Measurements from ENCODE around the gene TTC39B.

TTC39B gene

GRCh38 chr9:15220658-15221318 is 86.2 kb downstream of the TTC39B start:
- no peak for DNase-seq

GRCh38 chr9:15219546-15219945 is 87.5 kb downstream of the TTC39B start:
- no peak for DNase-seq

DNA sequence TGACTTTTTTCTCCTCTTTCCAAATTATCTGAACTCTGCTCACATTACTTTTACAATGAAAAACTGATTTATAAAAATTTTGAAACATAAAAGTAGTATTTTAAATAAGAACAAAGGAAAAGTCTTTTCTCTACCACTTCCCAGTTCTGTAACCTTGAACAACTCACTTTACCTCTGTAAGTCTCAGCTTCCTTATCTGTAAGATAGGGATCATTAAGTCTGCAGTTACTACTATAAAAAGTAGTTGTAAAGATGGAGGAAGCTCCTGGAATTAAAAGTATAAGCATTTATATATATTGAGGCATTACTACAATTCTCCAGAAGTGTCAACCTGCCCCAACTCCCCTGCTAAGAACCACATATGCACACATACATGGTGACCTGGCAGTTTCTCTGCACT is 88.0 kb downstream of the TTC39B start:
- DNase-seq: no peak

GRCh38 chr9:15213249-15213648 is 93.8 kb downstream of the TTC39B start:
- no peak for DNase-seq

DNA sequence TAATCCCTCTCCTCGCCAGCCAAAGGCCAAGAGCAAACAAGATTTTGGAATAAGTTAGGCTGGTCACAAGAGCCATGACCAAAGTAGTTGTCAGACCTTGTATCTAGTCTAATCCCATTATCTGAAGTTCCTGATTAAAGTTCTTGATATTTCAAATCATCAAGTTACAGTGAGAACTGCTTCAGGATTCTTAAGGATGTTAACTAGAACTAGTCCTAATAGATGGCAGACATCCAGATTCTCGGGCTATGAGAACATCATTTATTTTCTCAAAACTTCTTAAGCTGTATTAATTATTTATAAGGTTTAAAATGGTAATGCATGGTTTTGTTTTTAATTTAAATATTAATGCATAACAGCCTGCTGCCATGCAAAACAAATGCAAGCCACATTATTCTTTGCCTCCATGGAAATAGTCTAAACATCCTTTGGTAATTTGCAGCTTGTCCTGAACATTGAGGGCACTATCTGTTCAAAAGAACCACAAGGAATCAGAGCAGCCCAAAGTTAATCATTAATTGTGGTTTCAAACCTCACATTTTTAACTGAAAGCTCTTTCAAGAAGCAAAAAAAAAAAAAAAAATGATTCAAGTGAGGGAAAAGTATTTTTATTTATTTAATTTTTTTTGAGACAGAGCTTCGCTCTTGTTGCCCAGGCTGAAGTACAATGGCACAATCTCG is 95.1 kb downstream of the TTC39B start:
- no peak for DNase-seq

- DNase-seq: no peak
Observed at GRCh38 chr9:15211160-15211814, 95.7 kb downstream of the TTC39B start.

DNA sequence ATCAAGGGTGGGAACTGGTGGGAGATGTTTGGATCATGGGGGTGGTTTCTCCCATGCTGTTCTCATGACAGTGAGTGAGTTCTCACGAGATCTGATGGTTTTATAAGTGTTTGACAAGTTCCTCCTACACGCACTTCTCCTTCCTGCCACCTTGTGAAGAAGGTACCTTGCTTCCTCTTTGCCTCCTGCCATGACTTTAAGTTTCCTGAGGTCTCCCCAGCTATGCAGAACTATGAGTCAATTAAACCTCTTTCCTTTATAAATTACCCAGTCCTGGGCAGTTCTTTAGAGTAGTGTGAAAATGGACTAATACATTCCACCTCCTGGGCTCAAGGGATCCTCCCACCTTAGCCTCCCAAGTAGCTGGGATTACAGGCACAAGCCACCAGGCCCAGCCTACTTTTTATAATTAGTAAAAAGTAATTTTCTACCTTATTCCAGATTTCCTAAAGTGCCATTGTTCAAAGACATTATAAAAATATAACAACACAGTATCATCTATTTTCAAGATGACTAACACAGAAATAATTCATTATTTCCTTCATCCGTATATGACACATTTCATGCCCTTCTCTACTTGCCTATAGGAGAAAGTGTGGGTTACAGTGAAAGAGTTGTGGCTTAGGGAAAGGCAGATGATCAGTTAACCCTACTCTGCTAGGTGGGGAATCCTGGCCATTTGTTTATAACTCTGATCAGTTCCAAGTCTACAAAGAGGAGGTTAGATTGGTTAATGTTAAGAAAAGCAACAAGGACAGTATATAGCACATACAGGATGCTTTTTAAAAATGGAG is 99.9 kb downstream of the TTC39B start:
- DNase-seq: no peak

DNA sequence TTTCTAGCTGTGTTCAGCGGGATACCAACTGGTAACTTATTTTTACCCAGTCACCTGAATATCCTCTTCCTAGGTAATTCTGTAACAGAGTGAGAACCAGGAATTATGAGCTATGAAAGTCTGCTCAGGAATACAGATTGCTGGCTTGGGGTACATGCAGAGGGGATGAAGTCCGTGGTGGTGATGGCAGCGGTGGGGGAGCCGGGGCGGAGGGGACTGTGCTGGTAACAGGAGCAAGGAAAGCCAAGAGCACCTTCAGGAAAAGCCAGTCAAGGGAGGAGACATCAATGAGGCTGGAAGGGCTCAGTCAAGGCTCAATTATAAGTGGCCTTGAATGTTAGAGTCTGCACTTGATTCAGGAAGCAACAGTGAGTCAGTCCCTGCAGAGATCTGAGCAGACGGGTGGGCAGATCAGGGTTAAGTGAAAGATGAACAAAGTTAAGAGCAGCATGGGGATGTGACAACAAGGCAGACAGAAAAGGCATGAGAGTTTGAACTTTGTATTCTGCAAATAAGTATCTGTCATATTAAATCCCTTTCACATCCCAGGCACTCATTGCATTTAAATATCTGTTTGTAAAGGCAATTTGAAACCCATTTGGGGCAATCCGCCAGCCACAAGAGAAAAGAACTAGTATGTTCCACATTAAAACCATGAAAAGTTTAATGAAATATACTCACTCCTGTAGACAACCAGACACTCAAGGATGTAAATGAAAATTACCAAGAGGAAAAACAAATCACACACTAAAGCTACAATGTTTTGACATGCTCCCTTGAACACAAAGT is 101.2 kb downstream of the TTC39B start:
- no peak for DNase-seq

- DNase-seq: no peak
Observed at GRCh38 chr9:15203581-15203980, 103.4 kb downstream of the TTC39B start.

- DNase-seq: no peak
Observed at GRCh38 chr9:15200111-15200510, 106.9 kb downstream of the TTC39B start.

DNA sequence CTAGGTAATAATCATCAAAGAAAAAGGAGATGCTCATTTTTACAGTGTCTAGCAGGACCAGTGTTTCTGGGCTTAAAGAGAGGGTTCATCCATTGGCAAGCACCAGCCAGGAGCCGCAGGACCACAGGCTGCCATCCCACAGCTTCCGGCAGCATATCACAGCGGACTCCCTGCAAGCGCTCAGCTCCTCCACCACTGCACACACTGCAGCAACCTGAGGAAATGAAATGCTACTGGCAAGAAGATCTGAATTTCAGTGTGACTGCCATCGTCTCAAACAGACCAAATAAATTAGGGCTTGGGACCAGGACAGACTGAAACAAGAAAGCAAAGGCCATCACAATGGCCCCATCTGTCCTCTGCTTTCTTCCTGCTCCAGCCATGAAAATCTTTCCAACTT is 114.2 kb downstream of the TTC39B start:
- no peak for DNase-seq

- no peak for DNase-seq
Observed at GRCh38 chr9:15191378-15191777, 115.6 kb downstream of the TTC39B start.

GRCh38 chr9:15189481-15189880 is 117.5 kb downstream of the TTC39B start:
- DNase-seq: no peak

DNA sequence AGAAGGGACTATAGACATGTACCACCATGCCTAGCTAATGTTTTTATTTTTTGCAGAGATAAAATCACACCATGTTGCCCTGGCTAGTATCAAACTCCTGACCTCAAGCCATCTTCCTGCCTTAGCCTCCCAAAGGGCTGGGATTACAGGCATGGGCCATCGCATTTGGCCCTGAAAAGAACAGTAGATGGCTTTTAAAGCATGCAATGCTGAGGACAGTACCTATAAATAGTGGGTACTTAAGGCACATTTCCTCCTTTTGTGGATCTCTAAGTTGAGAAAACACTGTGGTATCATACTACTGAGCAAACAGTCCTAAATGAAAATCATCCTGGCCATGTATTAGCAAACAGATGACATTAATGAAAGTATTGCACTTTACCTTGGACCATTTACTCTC is 119.4 kb downstream of the TTC39B start:
- DNase-seq: no peak

DNA sequence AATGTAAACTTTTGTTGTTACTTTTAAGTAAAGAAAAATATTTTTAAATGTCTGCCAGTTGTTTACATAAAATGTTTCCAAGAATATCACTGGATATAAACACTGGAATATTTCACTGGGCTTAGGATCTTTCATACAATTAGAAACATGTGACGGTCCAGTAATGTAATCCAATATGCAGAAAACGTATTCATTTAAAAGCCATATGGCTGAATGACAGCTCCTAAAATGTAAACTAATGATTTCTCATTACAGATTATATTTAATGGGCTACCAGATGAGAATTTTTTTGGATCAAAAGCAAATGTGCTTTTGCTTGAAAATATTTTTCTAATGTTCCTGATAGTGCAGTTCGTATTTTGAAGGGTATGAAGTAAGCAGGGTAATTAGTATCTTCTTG is 124.3 kb downstream of the TTC39B start:
- no peak for DNase-seq

DNA sequence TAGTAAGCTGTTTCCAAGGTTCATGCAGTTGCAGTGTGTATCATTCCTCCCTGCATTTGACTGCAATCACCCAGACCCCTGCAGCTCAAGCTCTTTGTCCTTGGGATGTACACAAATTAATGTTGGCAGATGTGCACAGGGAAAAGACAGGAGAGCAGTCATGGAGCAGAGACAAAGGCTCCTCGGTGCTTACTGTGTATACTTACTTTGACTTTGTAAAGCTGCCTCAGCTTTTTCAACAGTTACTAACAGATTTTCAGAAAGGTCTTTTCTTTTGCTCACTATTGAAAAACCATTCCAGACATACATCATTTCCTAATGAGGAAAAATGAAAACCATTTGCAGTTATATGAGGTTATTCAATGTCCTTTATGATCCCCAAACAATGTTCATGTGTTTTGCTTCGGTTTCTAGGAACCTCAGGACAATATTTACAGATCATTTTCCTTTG is 124.9 kb downstream of the TTC39B start:
- DNase-seq: peak; percentile 58

- no peak for DNase-seq
Observed at GRCh38 chr9:15180124-15180523, 126.9 kb downstream of the TTC39B start.

DNA sequence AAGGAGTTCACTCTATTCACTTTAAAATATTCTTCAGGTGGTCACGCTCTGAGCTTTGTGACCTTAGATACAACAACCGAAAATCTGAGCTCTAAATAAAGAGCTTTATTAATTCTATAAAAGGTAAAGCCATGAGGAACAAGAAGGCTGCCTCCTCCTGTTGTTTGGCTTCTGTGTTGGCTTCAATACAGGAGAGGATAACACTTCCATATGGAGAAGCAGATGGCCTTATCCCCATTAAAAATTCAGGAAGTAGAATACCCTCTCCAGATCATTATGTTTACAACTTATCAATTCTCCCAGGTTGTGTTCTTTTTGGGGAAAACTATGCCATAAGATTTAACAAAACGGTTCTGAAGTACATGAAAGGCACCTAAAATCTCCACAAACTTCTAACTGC is 128.4 kb downstream of the TTC39B start:
- DNase-seq: no peak

- DNase-seq: no peak
Observed at GRCh38 chr9:15176836-15177235, 130.2 kb downstream of the TTC39B start.

- DNase-seq: no peak
Observed at GRCh38 chr9:15163931-15164330, 143.1 kb downstream of the TTC39B start.

DNA sequence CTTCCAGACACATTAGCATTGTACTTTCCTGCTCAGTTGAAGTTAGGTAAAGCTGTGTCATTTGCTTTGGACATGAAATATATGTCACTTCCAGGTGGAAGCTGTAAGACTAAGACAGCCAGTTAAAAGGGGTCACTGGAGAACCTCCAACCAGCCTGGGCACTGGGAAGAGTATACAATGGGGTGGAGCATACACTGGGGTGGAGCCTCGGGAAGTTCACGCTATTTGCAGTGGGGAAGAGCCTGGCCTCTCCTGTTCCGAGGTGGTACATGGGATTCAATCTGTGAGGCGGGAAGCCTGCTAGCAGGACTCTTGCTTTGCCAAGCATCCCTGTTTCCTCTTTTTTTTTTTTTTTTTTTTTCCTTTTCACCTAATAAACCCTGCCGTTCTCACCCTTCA is 145.3 kb downstream of the TTC39B start:
- no peak for DNase-seq

DNA sequence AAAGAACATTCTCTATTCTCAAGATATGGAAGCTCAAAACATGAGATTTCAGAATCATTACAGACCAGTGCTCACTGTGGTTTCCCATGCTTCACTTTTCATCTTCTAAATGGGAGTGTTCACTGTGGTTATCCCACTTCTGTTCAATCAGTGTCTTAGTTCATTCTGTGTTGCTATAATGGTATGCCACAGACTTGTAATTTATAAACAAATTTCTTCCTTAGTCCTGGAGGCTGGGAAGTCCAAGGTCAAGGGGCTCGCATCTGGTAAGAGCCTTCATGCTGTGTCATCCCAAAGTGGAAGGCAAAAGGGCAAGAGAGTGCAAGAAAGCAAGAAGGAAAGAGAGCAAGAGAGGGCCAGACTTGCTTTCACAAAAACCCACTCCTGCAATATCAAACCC is 146.3 kb downstream of the TTC39B start:
- no peak for DNase-seq

DNA sequence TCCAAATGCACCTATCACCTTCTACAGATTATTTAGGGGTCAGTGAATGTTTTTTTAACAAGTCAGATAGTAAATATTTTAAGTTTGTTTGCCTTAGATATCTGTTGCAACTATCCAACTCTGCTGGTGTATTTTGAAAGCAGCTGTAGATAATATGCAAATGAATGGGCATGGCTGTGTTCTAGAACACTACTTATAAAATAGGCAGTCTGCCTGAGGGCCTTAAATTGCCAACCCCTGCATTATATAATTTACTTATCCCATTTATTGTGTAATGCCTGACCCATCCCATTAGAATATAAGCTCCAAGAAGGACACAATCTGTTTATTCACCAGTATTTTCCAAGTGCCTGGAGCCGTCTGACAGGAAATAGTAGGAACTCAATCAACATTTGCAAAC is 149.0 kb downstream of the TTC39B start:
- no peak for DNase-seq
